HG03520 (cell line): ENCODE results near the gene NACC2.
"Not testable (repeated sequence)": the region's sequence is repeated elsewhere in the genome, so short reads cannot be mapped to it uniquely, and the experiment has no call there.

Source experiments
- ATAC-seq: cut with Tn5 transposase; IDR thresholded peaks from one replicate; pipeline ENCODE4 v1.9.1; 2021; ENCODE audit warnings: mild to moderate bottlenecking, moderate library complexity; ENCODE audit not compliant: unreplicated experiment

The NACC2 gene

DNA sequence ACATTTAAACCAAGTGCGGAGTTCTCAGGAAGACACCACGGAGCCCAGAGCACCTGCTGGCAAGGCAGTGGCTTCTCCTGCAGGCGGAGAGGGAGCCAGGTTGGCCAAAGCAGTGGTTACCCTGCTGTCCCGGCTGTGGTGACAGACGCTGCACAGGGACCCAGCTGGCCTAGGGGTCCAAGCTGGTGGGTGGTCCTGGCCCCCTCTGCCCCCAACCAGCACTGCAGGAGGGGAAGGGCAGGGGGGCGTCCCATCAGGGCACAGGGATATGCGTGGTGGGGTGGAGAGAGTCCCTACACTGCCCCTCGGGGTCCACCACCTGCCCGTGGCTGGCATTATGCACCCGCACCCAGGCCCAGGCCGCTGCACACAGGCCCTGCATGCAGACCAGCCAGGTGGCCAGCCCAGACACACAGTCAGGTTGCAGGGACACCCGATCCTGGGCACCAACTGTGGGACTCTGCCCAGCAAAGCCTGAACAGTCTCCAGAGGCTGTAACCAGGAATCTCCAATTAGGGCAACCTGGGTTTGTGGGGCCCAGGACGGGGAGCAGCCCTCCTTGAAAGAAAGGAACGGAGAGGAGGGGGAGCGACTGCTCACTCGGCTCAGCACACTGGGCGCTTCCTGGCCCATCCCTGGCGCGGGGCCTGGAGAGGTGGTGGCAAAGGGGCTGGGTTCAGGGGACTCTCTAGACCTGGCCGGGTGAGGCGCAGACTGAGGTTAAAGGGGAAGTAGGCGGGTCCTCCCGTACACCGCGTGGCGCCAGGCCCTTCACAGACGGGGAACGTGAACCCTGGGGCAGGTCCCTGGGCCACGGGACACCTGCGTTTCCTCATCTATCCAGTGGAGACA is 46.3 kb downstream of the NACC2 start:
- no peak for ATAC-seq

- ATAC-seq, result no peak
Measured at GRCh38 chr9:136047775-136048559, 47.1 kb downstream of the NACC2 start.

DNA sequence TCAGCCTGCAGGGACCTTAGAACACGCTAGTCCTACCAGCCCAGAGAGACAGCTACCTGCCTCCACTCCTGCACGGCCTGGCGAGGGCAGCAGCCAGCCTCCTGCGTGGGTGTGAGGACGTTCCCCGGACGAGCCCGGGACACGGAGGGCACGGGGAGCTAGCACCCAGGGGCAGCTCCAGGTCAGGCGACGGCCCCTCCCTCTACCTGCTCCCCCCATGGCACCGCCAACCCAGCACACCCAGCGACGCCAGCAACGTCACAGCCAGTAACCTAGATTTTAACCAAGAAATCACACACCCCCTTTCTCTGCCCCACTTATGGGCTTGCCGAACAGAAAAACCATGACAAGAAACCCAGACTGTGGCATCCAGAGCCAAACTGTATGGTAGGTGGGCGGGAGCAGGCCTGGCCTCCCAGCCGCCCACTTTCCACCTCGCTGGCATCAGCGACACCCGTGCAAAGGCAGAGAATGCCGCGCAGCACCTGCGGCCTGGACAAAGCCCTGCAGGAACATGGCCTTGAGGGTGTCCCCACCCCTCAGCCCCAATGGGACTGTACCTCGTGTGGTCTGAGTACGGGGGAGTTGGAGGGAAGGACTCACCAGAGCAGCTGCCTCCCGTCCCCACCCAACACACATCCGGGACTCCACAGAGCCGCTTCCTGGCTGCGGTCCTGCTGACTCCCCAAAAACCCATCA is 47.9 kb downstream of the NACC2 start:
- ATAC-seq, result no peak

- ATAC-seq, result no peak
Measured at GRCh38 chr9:136046554-136046920, 48.6 kb downstream of the NACC2 start.

- no peak for ATAC-seq
Measured at GRCh38 chr9:136045595-136046553, 49.2 kb downstream of the NACC2 start.

DNA sequence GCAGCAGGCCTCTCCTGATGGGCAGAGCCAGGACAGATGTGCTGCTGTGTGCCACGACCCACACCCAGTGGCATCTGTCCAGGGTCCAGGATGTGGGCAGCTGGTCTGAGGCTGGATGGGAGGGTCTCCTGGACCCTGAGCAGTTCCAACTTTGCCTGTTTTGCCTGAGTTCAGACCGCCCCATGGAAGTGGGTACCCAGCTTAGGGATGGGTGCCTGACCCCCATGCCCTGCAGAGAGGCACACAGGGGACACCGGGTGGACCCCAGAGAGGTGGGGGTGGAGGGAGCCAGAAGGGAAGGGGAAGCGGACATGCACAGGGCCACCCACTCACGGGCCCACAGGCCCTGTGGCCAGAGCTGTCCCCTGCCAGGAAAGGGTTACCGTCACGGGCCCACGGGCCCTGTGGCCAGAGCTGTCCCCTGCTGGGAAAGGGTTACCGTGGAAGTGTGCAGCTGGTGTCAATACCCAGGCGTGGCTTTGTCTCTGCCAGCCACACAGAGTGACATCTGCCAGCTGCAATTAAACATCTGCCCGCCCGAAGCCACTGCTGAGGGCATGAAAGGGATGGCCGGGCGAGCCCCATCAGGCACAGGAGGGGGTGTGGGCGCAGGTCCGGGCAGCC is 50.0 kb downstream of the NACC2 start:
- no peak for ATAC-seq

DNA sequence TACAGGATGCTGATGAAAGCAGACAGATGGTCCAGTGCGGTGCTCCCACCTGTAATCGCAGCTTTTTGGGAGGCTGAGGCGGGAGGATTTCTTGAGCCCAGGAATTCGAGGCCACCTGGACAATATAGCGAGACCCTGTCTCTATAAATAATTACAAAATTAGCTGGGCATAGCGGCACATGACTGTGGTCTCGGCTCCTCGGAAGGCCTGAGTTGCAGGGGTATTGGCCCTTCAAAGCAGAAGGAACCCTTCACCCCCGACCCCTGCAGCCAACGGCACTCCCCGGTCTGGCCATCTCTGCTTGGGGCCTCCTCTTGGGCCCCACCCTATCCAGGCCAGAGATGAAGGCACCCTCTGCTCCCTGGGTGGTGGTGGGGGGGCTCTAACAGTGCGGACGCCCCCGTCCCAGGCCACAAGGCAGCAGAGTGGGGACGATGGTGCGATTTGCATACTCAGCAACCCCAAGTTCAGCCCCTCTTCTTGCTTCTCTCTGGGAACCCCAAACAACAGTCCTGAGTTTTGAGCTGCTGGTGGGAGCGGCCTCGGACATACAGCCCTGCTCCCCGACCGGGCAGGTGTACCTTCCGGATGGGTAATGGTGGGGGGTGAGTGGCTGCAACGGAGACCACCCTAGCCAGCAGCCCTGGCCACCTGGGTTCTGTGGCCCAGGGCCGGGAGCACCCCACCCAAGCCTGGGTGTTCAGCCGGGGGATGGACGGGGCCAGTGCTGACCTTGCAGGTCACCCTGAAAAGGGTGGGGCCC is 50.7 kb downstream of the NACC2 start:
- no peak for ATAC-seq

DNA sequence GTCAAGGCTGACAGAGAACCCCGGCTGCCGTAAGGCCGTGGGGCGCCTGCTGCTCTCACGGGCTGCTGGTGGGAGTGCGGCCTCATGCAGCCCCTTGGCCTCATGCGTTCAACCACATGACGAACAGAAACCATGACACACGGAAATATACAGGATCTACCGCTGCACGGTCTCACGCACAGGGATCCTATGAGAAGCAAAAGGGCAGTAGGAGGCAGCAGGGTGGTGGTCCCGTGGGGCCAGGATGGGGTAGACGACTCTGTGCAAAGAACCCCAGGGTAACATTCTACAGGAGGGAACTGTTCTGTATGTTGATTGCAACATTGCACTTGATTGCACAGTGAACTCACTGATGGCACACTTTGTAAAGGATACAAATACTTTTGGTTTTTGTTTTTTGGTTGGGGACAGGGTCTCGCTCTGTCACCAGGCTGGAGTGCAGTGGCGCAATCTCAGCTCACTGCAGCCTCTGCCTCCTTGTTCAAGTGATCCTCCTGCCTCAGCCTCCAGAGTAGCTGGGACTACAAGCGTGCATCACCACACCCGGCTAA is 51.6 kb downstream of the NACC2 start:
- ATAC-seq, result no peak

DNA sequence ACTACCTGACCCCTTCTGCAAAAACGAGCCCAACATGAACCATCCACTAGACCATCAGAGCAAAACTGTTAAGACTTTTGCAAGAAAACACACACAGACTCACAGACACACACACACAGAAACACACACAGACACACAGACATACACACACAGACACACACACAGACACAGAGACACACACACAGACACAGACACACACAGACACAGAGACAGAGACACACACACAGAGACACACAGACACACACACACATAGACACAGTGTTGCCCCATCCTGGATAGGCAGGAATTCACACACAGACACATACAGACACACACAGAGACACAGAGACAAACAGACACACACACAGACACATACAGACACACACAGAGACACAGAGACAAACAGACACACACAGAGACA is 52.5 kb downstream of the NACC2 start:
- ATAC-seq, result no peak

DNA sequence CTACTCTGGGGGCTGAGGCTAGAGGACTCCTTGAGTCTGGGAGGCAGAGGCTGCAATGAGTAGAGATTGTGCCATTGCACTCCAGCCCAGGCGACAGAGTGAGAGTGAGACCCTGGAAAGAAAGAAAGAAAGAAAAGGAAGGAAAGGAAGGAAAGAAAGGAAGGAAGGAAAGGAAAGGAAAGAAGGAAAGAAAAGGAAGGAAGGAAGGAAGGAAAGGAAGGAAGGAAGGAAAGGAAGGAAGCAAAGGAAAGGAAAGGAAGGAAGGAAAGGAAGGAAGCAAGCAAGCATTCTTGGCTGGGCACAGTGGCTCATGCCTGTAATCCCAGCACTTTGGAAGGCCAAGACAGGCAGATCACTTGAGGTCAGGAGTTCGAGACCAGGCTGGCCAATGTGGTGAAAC is 54.2 kb downstream of the NACC2 start:
- ATAC-seq, result not testable (repeated sequence)

DNA sequence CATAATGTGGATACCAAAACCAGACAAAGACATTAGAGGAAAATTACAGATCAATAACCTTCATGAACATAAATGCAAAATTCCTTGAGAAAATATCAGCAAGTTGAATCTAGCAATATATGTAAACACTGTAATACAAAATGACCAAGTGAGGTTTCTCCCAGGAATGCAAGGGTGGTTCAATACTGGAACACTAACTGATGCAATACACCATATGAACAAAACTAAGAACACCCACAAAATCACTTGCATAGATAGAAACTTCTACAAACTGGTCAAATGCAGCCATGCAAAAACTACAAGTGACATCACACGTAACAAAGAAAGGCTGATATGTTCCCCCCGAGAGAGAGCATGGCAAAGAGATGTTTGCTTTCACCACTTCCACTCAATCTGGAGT is 55.6 kb downstream of the NACC2 start:
- ATAC-seq, result no peak

- ATAC-seq, result no peak
Measured at GRCh38 chr9:136036848-136037247, 58.2 kb downstream of the NACC2 start.

- no peak for ATAC-seq
Measured at GRCh38 chr9:136036050-136036449, 59.0 kb downstream of the NACC2 start.

- no peak for ATAC-seq
Measured at GRCh38 chr9:136031741-136032730, 63.1 kb downstream of the NACC2 start.

- ATAC-seq, result no peak
Measured at GRCh38 chr9:136031094-136031493, 64.0 kb downstream of the NACC2 start.

DNA sequence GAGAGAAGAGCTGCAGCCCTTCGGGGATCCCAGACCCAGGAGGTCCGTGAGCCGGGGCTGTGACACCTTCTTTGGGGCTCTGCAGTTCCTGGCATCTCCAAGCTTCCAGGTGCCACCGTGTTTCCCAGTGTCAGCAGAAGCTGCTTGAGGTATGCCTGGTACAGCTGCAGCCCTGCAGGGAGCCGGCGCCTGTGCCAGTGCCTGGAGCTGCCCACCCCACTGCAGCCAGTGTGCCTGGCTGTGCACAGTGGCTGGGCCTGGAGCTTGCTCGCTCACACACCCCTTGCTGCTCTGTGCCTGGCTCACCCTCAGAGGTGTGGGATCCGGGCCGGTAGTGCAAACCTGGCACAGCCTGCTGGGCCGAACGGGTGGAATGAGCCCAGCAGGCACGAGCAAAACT is 65.5 kb downstream of the NACC2 start:
- ATAC-seq, result no peak

- no peak for ATAC-seq
Measured at GRCh38 chr9:136028760-136029470, 66.2 kb downstream of the NACC2 start.
